C4-2B (cell line): ENCODE measurements around the gene KCTD11.

ENCODE experiments used
- ZFX ChIP-seq: fragments of 450-650 bp; IDR thresholded peaks from 2 replicates; pipeline ENCODE4 v1.6.1; 2017
- TF ChIP-seq, protein P1 (sequence below): fragments of 450-650 bp; conservative IDR thresholded peaks from 2 replicates; pipeline ENCODE4 v1.5.1; 2017; ENCODE audit warnings: mild to moderate bottlenecking

DNA sequence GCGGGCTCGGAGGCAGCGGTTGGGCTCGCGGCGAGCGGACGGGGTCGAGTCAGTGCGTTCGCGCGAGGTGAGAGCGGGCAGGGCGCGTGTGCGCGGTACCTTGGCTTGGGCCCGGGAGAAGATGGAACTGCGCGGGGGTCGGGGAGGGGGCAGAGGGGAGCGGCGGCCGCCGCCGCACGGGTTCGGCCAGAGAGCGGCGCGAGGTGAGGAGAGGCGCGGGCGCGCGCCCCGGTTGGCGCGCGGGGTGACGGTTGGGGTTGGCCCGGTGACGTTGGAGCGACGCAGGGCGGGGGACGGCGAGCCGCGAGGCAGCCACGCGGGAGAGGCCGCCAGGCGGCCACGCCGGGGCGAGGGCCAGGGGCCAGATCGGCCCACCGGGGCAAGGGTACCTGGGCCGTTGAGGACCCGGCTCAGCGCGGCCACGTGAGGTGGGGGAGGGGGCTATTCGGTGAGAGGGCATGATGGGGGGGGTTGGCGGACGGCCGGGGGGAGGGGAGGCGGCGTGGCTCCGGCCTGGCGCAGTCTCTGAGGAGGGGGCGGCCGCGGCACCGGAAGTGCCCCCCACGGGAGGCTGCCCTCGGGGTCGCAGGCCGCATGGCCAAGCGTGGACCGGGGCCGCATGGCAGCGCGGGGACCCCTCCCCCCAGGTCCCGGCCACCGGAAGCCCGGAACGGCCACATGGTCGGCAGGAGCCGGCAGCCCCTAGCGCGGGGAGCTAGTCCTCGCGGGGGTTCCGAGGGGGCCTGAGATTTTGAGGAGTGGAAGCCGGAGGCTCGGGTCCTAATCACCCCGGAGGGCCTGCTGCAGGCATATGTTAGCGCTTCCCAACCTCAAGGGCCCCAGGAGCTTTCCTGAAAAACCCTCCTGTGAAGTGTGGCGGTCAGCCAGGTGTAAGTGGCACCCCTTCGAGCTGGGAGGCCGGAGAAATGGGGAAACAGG lies 44.0 kb upstream of the KCTD11 start:
- TF ChIP-seq, protein P1, sequence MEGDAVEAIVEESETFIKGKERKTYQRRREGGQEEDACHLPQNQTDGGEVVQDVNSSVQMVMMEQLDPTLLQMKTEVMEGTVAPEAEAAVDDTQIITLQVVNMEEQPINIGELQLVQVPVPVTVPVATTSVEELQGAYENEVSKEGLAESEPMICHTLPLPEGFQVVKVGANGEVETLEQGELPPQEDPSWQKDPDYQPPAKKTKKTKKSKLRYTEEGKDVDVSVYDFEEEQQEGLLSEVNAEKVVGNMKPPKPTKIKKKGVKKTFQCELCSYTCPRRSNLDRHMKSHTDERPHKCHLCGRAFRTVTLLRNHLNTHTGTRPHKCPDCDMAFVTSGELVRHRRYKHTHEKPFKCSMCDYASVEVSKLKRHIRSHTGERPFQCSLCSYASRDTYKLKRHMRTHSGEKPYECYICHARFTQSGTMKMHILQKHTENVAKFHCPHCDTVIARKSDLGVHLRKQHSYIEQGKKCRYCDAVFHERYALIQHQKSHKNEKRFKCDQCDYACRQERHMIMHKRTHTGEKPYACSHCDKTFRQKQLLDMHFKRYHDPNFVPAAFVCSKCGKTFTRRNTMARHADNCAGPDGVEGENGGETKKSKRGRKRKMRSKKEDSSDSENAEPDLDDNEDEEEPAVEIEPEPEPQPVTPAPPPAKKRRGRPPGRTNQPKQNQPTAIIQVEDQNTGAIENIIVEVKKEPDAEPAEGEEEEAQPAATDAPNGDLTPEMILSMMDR = no peak
- 0 out of 2 replicates have a peak, but pooled peaks have one; percentile 10 for TF ChIP-seq ZFX
